Body of pancreas (tissue), 4 donors: ENCODE data around the gene ARL13B. TPM values are rescaled to one million over a fixed set of nuclear protein-coding genes. Genes with fewer than 3 reads are reported as not detected.

Experiments
- ATAC-seq: fragments of 150-250 bp; one replicate; pipeline ENCODE4 v1.9.1; 2016
- DNase-seq, 4 donors: peaks; one replicate each; pipeline ENCODE4 v3.0.0-alpha.2; 2019
- H3K27ac ChIP-seq, 4 donors: fragments of 200-600 bp; sonication (generic); 1 replicate in 3 of 4; 2 replicates in 1 of 4; pipeline versions ENCODE4 v1.5.1 to v1.6.1; 2016 to 2019; ENCODE audit warnings: mild to moderate bottlenecking in 1 of 4, mixed read lengths in 1 of 4, moderate library complexity in 1 of 4
- H3K27me3 ChIP-seq, 2 donors: fragments of 200-600 bp; sonication (generic); one replicate each; pipeline ENCODE4 v1.6.0; 2016; ENCODE audit warnings: mild to moderate bottlenecking in 1 of 2
- H3K36me3 ChIP-seq, 2 donors: fragments of 200-600 bp; sonication (generic); replicated peaks in 1 of 2; 2 replicates each; pipeline ENCODE4 v1.5.1; 2016; ENCODE audit warnings: low read depth in 2 of 2; ENCODE audit not compliant: insufficient read depth in 1 of 2
- H3K4me1 ChIP-seq: fragments of 200-600 bp; sonication (generic); one replicate; pipeline ENCODE4 v1.6.0; 2016
- H3K4me3 ChIP-seq, 2 donors: fragments of 200-600 bp; sonication (generic); 1 replicate in 1 of 2; 2 replicates in 1 of 2; pipeline ENCODE4 v1.5.1; 2016 to 2019
- H3K9me3 ChIP-seq, 3 donors: fragments of 200-600 bp; sonication (generic); 1 replicate in 2 of 3; 2 replicates in 1 of 3; pipeline ENCODE4 v1.5.1; 2016
- CTCF ChIP-seq, 7 experiments: fragments of 450-650 bp in 4 of 7; fragments of 200-600 bp in 3 of 7; sonication (generic) in 3 of 7; IDR thresholded peaks; one replicate each; pipeline ENCODE4 v1.5.1; 2016 to 2019; ENCODE audit warnings: antibody characterized with exemption in 7 of 7
- POLR2A ChIP-seq, 3 donors: fragments of 450-650 bp; IDR thresholded peaks; one replicate each; pipeline ENCODE4 v1.6.1; 2016; ENCODE audit warnings: antibody characterized with exemption in 3 of 3, mild to moderate bottlenecking in 2 of 3
- WGBS, 2 donors: methylation state at CpG; one replicate each; pipeline ENCODE4 v1.1.5; 2017; 5-methylcytosine and 5-hydroxymethylcytosine counted together
- intact Hi-C: fragments of 100-400 bp; cut with DNase I; formaldehyde crosslinking; loops from one replicate; pipeline ENCODE4 v1.15.1; 2023
- total RNA-seq, 2 donors: library from RNA; depleted of rRNA; stranded (reverse); fragments of >200 nt; gene quantifications; one replicate each; pipeline ENCODE4 v1.1.0, GENCODE V29; 2016

The ARL13B gene
- total RNA-seq, 2 donors from 2014 or later: 6.7 to 10.5 TPM

GRCh38 chr3:93969997-93970396 is 10.0 kb upstream of the ARL13B start:
- TF ChIP-seq POLR2A (IDR thresholded peaks at IDR 0.05) (no peak), CTCF (IDR thresholded peaks at IDR 0.05) (no peak)
- no peak for ATAC-seq
- intact Hi-C loops: loop anchor here (10.0 kb wide), 1 partner anchor 95 kb away; the partner anchor contains the start of genes DHFR2 and NSUN3

GRCh38 chr3:93973131-93974126 is 6.5 kb upstream of the ARL13B start, which contains the start of gene PROS1:
Gene PROS1 (minus strand): TSS chr3:93973896. CDS start chr3:93973749, 147 bp downstream.
- Histone ChIP-seq H3K4me1 (peaks cover 11% of the 10 kb centered on the region), H3K27me3 (no peaks in the 10 kb centered on the region), H3K4me3 (peak within 1 kb of the TSS in 1 of 2 donors; percentile 30), H3K27ac (peak within 1 kb of the TSS; percentile 4 to 80 (median 61)), H3K36me3 (no peaks in the 10 kb centered on the region), H3K9me3 (no peaks in the 10 kb centered on the region)
- ATAC-seq (peak; percentile 95), DNase-seq (peak; percentile 66 to 82 (median 73))
- 0 to 5% methylated on average over 7 to 47 of the region's 53 CpGs for WGBS, 2 donors
- intact Hi-C loops: loop anchor here (10.0 kb wide), 1 partner anchor 91 kb away; the partner anchor contains the start of genes DHFR2 and NSUN3
- TF ChIP-seq POLR2A (IDR thresholded peaks at IDR 0.05) (peak; percentile 14 to 35 (median 22)), CTCF (IDR thresholded peaks at IDR 0.05) (no peak)

More at GRCh38 chr3:93969997-93970396, 10.0 kb upstream of the ARL13B start:
- Histone ChIP-seq H3K27ac (no peak overlapping the region), H3K4me3 (no peak overlapping the region), H3K27me3 (no peaks in the 10 kb centered on the region), H3K9me3 (no peaks in the 10 kb centered on the region), H3K36me3 (no peaks in the 10 kb centered on the region), H3K4me1 (peaks cover 11% of the 10 kb centered on the region)
- no peak for DNase-seq
- WGBS, 2 donors: 100% methylated on average over 1 of the region's 1 CpG

GRCh38 chr3:93981649-93982048 is 1.7 kb downstream of the ARL13B start:
- intact Hi-C loops: no loop called here
- WGBS, 2 donors: 97% methylated on average over 13 of the region's 13 CpGs
- no peak overlapping the region for H3K4me3 ChIP-seq

GRCh38 chr3:93983408-93983807 is 3.5 kb downstream of the ARL13B start:
- H3K4me3 ChIP-seq: no peak overlapping the region
- peaks cover 14% of the 10 kb centered on the region for H3K4me1 ChIP-seq
- 88 to 96% methylated on average over 3 of the region's 3 CpGs for WGBS, 2 donors
- ATAC-seq (no peak), DNase-seq (no peak)
- H3K27me3 ChIP-seq: no peaks in the 10 kb centered on the region
- H3K9me3 ChIP-seq: no peaks in the 10 kb centered on the region
- intact Hi-C loops: no loop called here
- no peaks in the 10 kb centered on the region for H3K36me3 ChIP-seq
- TF ChIP-seq POLR2A (IDR thresholded peaks at IDR 0.05) (no peak), CTCF (IDR thresholded peaks at IDR 0.05) (no peak)
- no peak overlapping the region for H3K27ac ChIP-seq

More at GRCh38 chr3:93981649-93982048, 1.7 kb downstream of the ARL13B start:
- TF ChIP-seq CTCF (IDR thresholded peaks at IDR 0.05) (no peak), POLR2A (IDR thresholded peaks at IDR 0.05) (no peak)
- ATAC-seq (no peak), DNase-seq (no peak)
- H3K27ac ChIP-seq: no peak overlapping the region
- H3K4me1 ChIP-seq: peaks cover 14% of the 10 kb centered on the region
- H3K36me3 ChIP-seq: no peaks in the 10 kb centered on the region
- no peaks in the 10 kb centered on the region for H3K9me3 ChIP-seq
- H3K27me3 ChIP-seq: no peaks in the 10 kb centered on the region
